HG03064 (cell line): ENCODE results near the gene SYT15.
"Not testable (repeated sequence)": the region's sequence is repeated elsewhere in the genome, so short reads cannot be mapped to it uniquely, and the experiment has no call there.

Experiments used
- ATAC-seq: cut with Tn5 transposase; IDR thresholded peaks from one replicate; pipeline ENCODE4 v1.9.1; 2021; ENCODE audit warnings: low read depth; ENCODE audit not compliant: unreplicated experiment

SYT15 gene

DNA sequence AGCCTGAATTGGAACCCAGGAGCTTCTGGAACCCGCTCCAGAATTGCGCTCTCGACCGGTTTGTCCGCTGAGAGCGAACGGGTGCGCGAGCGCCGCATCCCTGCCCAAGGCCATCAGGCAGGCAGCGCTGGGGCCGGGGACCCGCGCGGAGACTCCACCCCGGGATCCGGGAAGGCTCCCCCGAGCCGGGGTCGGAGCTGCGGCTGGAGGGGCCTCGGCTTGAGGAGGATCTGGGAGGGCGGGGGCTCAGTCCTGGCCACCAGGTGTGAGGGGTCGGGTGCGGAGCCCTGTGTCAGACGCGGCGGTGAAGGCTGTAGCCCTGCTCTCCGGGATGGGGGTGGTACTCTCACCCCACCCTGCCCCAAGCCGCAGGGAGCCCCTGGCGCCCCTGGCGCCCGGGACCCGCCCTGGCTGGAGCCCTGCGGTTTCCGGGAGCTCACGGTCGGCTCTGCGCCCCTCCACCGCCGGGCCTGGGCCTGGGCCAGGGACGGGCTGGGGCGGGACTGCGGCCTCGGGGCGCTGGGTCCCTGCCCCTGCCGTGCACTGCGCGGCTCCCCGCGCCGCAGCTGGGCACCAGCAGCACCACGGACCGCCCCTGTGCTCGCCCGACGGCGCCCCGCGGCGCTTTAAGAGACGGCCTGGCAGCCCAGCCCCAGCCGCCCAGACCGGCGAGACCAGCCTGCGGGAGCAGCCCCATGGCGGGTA lies at the start of gene SYT15:
TSS of gene SYT15 (plus strand) at position 655 of the 705 bp plus-strand sequence. CDS start at position 696, 41 bp downstream.
- ATAC-seq = not testable (repeated sequence)

DNA sequence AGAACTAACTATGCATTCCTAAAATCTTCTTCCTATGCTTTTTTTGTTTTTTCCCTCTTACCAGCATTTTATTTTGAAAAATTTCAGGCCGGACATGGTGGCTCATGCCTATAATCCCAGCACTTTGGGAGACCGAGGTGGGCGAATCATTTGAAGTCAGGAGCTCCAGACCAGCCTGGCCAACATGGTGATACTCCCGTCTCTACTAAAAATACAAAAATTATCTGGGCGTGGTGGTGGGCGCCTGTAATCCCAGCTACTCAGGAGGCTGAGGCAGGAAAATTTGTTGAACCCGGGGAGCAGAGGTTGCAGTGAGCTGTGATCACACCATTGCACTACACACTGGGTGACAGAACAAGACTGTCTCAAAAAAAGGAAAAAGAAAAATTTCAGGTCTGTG lies 49.2 kb upstream of the SYT15 start:
- ATAC-seq = not testable (repeated sequence)

DNA sequence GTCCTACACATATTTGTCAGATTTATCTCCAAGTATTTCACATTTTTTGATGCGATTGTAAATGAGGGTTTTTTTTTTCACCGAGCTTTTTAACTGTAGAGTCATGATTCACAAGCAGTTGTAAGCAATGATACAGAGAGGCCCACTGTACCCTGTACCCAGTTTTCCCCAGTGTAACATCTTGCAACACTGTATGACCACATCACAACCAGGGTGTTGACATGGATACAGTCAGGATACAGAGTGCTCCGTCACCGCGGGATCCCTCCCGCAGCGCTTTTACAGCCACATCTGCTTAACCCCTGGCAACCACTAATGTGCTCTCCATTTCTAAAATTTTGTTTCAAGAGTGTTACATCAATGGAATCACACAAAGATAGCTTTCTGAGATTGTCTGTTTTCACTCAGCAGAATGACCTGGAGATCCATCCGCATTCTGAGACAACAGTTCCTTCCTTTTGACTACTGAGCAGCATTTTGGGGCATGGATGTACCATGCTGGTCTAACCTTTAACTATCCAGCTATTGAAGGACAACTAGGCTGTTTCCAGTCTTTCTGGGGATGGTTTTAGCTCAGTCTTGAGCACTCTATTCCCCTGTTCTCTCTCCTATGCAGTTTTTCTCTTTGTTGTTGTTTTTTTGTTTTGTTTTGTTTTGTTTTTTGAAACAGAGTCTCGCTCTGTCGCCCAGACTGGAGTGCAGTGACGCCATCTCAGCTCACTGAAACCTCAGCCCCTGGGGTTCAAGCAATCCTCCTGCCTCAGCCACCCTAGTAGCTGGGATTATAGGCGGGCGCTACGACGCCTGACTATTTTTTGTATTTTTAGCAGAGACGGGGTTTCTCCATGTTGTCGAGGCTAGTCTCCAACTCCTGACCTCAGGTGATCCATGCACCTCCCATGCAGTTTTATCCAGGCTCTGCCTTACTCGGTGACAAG lies 48.4 kb upstream of the SYT15 start:
- ATAC-seq = no peak

DNA sequence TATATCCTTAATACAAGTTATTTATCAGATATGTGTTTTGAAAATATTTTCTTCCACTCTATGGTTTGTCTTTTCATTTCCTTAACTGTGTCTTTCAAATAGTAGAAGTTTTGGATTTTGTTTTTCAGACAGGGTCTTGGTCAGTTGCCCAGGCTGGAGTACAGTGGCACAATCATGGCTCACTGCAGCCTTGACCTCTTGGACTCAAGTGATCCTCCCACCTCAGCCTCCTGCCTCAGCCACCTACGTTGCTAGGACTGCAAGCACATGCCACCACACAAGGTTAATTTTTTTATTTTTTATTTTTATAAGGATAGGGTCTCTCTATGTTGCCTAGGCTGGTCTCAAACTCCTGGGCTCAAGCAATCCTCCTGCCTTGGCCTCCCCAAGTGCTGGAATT lies 46.7 kb upstream of the SYT15 start:
- not testable (repeated sequence) for ATAC-seq

DNA sequence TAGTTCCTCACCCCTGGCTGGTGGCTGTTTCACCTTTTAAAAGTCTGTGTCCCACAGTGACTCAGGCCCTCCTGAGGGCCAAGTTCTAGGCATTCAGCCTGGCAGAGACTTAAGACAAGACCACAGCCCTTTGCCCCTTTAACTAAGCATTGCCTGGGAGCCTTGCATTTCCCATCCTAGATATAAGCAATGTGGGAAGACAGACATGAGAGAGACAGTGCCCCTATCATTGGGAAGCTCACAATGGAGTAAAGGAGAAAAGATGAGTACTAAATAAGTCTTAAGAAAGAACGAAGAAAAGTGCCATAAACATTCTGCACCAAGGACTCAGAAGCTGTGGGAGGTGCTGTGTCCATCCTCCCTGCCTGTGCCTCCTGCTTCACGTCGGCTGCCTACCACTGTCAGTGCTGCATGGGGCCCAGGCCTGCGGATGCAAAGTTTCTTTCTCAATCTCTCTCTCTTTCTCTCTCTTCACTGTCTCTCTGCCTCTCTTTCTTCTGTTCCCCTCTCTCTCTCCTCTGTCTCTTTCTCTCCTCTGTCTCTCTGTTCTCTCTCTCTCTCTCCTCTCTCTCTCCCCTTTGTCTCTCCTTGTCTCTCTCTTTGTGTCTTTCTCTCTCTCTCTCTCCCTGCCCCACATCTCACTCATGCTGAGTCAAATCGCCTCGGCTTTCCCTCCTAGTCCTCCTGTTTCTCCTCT lies 44.0 kb upstream of the SYT15 start:
- no peak for ATAC-seq

DNA sequence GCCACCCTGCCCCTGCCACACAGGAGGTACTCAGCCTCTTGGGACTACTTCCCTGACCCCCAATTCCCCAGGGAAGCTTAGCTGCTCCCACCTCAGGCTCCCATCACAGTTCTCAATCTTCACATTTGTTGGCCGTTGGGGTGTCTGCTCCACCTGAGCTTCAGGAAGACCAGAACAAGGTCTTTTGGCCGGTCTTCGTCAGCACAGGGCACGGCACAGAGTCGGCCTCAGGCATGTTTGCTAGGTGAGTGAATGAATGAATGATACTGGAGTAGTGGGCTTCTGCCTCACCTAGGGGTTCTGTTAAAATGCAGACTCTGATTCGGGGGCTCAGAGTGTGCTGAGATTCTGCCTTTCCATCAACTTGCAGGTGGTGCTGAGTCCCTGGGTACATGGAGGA lies 42.8 kb upstream of the SYT15 start:
- no peak for ATAC-seq

DNA sequence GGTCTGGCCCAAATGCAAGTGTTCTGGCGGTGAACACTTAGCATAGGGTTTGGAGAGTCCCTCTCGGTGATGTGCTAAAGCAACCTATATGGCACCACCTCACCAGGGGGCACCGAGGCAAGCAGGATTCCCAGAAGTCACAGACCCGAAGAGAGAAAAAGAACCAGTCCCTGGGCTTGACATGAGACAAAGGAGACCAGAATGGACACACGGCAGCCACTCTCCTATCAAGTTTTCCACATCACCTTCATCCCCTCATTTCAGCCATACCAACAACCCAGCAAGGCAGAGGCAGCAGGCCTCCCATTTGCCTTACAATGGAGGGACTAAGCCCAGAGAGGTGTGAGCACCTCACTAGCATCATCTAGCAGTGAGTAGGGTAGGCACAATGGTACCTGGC lies 42.1 kb upstream of the SYT15 start:
- ATAC-seq = no peak

DNA sequence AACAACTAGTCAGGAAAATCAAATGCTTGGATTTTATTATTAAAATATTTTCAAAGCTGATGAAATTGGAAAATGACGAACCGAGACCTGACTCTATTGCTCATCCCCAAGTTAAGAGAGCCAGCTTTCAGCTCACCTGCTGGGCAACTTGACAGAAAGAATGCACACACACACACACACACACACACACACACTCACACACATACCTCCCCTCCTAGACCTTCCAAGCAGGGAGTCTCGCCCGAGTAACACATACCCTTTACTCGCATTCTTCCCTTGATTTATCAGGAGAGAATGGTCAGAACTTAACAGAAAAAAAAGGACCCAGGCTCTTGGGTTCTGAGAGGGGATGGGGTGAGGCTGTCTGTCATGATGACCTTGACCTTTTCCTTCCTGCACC lies 41.6 kb upstream of the SYT15 start:
- no peak for ATAC-seq

DNA sequence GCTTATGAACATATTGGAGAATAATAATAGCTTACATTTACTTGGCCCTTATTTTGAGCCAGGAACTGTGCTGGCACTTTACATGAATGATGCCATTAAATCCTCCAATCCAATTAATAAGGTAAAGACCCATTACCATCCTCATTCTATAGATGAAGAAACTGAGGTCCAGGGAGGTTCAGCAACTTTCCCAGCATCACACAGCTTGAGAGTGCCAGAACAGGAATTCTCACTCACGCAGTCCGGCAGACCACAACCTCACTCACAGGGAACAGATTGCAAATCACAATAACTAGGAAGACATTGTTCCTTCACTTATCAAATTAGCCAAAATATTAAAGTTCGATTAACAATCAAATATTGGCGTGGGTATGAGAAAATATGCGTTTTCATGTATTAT lies 40.8 kb upstream of the SYT15 start:
- no peak for ATAC-seq

DNA sequence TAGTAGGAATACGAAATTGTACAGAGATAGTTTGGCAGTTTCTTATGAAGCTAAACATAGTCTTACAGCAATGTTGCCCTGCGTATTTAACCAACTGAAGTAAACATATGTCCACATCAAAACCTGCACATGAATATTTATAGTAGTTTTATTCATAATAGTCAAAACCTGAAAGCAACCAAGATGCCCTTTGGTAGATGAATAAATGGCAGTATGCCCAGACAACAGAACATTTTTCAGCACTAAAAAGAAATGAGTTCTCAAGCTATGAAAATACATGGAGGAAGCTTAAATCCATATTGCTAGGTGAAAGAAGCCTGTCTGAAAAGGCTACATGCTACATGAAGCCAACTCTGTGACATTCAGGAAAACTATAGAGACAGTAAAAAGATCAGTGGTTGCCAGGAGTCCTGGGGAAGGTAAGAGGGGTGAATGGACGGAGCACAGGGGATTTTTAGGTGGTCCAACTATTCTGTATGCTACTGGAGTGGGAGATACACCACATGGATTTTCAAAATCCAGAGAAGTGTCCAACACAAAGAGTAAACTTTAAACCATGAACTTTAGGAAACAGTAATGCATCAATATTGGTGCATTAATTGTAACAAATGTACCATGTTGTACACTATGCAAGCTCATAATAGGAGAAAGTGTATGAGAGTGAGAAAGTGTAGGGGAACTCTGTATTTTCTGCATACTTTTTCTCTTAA lies 40.1 kb upstream of the SYT15 start:
- ATAC-seq = no peak

DNA sequence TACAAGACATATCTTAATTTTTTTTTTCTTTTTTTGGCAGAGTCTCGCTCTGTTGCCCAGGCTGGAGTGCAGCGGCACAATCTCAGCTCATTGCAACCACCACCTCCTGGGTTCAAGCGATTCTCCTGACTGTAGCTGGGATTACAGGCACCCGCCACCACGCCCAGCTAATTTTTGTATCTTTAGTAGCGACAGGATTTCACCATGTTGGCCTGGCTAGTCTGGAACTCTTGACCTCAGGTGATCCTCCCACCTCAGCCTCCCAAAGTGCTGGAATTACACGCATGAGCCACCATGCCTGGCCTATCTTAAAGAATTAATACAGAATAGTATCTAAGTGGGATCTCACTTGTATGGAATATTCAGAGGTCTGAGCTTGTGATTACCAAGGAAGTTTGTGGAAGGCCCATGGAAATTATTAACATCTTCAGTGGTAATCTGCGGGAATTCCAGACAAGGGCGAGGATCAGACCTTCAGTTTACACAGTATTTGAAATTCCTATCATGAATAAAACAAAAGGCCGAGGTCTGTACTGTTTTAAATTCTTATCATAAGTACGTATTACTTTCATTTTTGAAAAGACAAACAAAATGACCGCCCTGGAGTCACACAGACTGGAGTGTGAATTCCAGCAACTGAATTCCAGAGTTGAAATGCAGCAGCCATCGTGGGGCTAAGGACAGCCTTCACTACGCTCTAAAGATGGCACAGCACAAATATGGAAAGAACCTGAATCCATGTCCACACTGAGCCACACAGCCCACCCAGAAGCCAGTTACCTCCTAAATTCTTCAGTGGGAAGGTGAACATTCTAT lies 39.1 kb upstream of the SYT15 start:
- ATAC-seq = no peak

DNA sequence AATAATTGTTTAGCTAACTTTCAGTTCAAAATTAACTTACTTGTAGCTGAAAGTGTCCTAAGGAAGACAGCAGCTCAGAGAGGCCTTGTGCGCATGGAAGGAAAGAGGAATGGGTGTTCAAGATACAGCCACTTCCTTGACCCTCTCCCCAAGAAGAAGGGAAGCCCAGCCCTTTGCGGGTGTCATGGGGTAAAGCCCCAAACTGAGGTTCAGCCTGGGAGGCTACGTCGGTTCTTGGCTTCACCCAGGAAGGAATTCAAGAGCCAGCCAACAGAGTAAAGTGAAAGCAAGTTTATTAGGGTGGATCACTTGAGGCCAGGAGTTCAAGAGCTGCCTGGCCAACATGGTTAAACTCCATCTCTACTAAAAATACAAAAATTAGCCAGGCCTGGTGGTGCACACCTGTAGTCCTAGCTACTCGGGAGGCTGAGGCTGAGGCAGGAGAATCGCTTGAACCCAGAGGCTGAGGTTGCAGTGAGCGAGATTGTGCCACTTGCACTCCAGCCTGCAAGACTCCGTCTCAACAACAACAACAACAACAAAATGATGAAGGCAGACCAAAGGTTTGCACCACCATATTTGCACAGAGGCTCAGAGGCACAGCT lies 38.4 kb upstream of the SYT15 start:
- ATAC-seq = no peak

DNA sequence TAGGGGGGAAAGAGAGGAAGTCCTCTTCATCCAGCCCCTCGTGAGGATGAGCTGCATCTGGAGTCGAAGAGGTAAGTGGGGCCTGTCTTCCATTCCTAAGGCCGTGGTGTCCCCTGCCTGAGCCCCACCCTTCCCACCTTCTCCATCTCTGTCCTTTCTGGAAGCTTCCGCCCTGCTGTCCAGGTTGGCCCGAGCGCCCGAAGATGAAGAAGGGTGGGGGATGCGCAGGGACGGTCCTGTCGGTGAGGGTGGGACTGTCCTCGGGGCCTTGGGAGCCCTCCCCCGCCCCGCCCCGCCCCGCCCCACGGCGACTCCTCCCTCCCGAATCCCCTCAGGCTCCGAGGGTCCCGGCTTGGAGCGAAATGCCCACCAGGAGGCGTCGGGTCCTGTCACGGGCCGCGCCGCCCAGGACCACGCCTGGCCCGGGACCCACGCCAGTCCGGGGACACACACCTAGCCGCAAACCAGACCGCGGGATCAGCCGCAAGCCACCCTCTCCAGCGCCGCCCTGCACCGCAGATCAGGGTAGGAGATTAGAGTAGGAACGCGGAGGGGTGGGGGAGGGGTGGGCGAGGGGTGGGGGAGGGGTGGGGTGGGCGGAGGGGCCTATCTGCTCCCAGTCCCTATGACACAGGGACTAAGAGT lies 37.8 kb upstream of the SYT15 start:
- no peak for ATAC-seq

DNA sequence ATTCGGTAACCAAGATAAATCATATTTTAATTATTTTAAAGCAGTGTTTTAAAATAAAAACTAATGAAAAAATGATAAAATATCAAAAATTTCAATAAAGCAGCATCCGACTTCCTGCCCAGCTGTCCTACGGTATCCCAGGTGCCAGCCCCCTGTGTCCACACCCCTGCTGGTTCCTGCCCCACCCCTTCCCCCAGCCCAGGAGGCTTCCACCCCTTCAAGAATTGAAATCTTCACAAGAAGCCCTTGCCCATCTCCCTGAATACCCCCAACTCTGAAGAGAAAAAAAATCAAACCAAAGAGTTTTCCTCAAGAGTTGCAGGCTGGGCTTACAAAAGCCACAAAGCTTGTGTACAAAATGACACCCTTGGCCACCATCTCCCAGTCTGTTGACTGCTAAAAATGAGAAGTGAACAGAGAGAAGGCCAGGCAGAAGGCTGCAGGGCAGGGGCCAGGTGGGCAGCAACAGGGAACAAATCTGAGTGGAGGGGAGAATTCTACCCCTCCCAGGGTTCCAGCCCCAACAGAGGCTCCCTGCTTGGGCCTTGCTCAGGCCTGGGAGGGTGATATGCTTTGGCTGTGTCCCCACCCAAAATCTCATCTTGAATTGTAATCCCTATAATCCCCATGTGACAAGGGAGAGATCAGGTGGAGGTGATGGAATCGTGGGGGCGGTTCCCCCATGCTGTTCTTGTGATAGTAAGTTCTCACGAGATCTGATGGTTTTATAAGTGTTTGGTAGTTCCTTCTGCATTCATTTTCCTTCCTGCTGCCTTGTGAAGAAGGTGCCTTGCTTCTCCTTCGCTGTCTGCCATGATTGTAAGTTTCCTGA lies 37.0 kb upstream of the SYT15 start:
- ATAC-seq = no peak

DNA sequence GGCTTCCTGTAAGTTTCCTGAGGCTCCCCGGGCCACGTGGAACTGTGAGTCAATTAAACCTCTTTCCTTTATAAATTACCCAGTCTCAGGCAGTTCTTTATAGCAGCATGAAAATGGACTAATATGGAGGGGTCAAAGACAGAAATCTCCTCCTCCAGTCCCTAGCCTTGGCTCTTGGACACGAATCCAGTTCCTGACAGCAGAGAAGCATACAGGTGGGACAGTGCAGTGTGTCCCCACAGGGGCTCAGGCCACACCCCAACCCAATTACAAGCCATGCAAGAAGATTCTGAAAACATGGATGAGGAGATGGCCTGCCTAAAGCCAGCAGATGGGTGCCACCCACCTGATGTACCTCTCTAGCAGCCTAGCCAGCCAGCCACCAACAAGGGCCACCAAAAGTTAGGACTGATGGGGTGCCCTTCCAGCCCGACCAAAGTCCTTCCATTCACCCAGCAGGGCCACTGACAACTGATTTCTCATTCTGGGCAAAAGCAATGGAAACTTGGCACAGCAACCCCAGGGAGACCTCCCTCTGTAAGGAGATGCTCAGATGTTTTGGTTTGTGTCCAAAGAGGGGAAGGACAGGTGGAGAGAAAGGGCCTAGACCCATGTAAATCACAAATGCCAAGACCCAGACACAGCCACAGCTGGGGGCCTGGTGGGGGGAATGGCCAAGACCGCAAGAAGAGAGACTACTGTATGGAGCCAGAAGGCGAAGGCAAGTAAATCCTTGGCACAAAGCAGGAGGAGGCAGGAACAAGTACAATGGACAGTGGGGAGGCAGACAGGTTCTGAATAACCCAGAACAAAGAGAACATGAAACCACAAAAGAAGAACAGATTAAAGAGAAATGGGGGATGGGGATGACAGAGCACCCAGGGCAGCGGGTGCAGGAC lies 36.1 kb upstream of the SYT15 start:
- ATAC-seq = no peak

DNA sequence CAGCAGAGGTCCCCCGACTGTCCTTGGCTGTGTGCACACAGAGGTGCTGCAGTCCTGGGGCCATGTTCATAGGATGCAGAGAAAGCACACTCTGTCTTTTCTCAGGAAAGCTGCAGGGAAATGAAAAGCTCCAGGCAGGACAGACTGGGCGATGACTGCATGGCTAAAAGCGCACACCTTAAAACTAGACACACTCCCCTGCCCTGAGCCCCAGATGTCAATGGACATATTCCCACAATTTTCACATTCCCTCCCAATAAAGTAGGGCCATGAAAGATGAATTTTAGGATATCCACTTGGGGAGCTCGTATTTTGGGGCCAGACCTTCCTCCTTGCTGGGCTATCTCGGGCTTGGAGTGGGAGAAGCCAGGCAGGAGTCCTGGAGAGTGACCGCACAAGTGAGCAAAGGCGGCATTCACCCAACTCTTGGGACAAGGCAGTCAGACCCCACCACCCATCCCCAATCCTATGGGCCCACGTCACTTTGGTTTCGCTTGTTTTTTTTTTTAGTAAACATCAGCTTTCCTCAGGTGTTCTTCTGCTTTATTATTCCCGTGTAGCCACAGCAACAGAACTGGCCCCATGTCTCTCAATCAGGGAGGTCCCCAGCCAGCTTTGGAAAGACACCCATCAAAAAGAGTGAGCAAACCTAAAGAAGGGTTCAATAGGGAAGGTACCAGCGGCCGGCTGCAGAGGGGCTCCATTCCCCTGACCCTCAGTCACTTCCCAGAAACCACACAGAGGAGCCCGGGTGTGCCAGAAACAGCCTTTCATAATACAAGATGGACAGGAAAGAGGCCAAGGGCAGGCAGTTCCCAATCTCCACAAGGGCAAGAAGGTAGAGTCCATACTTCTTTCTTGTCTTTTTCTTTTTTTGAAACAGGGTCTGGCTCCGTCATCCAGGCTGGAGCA lies 35.2 kb upstream of the SYT15 start:
- ATAC-seq = no peak
